GM12878 (cell line): ENCODE measurements around the gene WDR64.

Experiments used
- BRCA1 ChIP-seq: IDR thresholded peaks from 2 replicates; pipeline ENCODE4 v1.6.1; 2011; ENCODE audit warnings: low read depth, low read length, improper control_type of control experiment
- EGR1 ChIP-seq, 2 experiments: IDR thresholded peaks; 1 replicate in 1 of 2; 2 replicates in 1 of 2; pipeline ENCODE4 v1.6.1; 2011 to 2012; ENCODE audit warnings: low read depth in 2 of 2, low read length in 2 of 2, borderline replicate concordance in 1 of 2, mild to moderate bottlenecking in 1 of 2, moderate library complexity in 1 of 2
- GABPA ChIP-seq: IDR thresholded peaks from 2 replicates; pipeline ENCODE4 v1.6.1; 2014; ENCODE audit warnings: antibody characterized with exemption, low read depth, mild to moderate bottlenecking, inconsistent platforms
- MTA2 ChIP-seq: fragments of 450-650 bp; IDR thresholded peaks from 2 replicates; pipeline ENCODE4 v1.6.1; 2016; ENCODE audit warnings: low read depth, mild to moderate bottlenecking, moderate library complexity
- REST ChIP-seq: IDR thresholded peaks from 2 replicates; pipeline ENCODE4 v1.6.1; 2012; ENCODE audit warnings: mild to moderate bottlenecking, low read depth, low read length
- TF ChIP-seq, protein P1 (sequence below), 3 experiments: IDR thresholded peaks in 2 of 3; conservative IDR thresholded peaks in 1 of 3; 2 replicates each; pipeline ENCODE4 v1.5.1; 2011; ENCODE audit warnings: low read depth in 3 of 3, low read length in 3 of 3, mild to moderate bottlenecking in 3 of 3, control low read depth in 2 of 3, moderate library complexity in 2 of 3, inconsistent platforms in 1 of 3, mixed read lengths in 1 of 3; ENCODE audit not compliant: control insufficient read depth in 2 of 3, insufficient read depth in 1 of 3; ENCODE audit errors: extremely low read depth in 1 of 3
- TF ChIP-seq, protein P2 (sequence below): IDR thresholded peaks from 2 replicates; pipeline ENCODE4 v1.6.1; 2011; ENCODE audit warnings: mild to moderate bottlenecking, low read depth, low read length, moderate library complexity; ENCODE audit not compliant: insufficient replicate concordance

GRCh38 chr1:241637604-241638003, 14.5 kb upstream of the WDR64 start:
- TF ChIP-seq, protein P1, sequence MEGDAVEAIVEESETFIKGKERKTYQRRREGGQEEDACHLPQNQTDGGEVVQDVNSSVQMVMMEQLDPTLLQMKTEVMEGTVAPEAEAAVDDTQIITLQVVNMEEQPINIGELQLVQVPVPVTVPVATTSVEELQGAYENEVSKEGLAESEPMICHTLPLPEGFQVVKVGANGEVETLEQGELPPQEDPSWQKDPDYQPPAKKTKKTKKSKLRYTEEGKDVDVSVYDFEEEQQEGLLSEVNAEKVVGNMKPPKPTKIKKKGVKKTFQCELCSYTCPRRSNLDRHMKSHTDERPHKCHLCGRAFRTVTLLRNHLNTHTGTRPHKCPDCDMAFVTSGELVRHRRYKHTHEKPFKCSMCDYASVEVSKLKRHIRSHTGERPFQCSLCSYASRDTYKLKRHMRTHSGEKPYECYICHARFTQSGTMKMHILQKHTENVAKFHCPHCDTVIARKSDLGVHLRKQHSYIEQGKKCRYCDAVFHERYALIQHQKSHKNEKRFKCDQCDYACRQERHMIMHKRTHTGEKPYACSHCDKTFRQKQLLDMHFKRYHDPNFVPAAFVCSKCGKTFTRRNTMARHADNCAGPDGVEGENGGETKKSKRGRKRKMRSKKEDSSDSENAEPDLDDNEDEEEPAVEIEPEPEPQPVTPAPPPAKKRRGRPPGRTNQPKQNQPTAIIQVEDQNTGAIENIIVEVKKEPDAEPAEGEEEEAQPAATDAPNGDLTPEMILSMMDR (IDR thresholded peaks at IDR 0.05 in 2 of 3, conservative IDR thresholded peaks at IDR 0.05 in 1 of 3; ENCODE audit: control insufficient read depth in 2 of 3, extremely low read depth in 1 of 3, insufficient read depth in 1 of 3, low read depth in 3 of 3, low read length in 3 of 3) = no peak
- TF ChIP-seq, protein P2, sequence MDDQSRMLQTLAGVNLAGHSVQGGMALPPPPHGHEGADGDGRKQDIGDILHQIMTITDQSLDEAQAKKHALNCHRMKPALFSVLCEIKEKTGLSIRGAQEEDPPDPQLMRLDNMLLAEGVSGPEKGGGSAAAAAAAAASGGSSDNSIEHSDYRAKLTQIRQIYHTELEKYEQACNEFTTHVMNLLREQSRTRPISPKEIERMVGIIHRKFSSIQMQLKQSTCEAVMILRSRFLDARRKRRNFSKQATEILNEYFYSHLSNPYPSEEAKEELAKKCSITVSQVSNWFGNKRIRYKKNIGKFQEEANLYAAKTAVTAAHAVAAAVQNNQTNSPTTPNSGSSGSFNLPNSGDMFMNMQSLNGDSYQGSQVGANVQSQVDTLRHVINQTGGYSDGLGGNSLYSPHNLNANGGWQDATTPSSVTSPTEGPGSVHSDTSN = no peak
- TF ChIP-seq EGR1 (IDR thresholded peaks at IDR 0.05; ENCODE audit: borderline replicate concordance in 1 of 2, low read depth in 2 of 2, low read length in 2 of 2) = no peak
- TF ChIP-seq MTA2 = no peak
- no peak for TF ChIP-seq BRCA1
- TF ChIP-seq GABPA = no peak
- TF ChIP-seq REST = no peak
